Suprapubic skin (tissue), 4 donors: Measurements from ENCODE around the gene GPLD1.

Experiments
- CTCF ChIP-seq, 2 donors: fragments of 200-600 bp in 1 of 2; fragments of 450-650 bp in 1 of 2; sonication (generic) in 1 of 2; IDR thresholded peaks; one replicate each; pipeline ENCODE4 v1.5.1; 2016 to 2019; ENCODE audit warnings: antibody characterized with exemption in 2 of 2, mild to moderate bottlenecking in 1 of 2, moderate library complexity in 1 of 2
- POLR2A ChIP-seq, 2 donors: fragments of 450-650 bp; IDR thresholded peaks; one replicate each; pipeline ENCODE4 v1.6.1; 2017; ENCODE audit warnings: antibody characterized with exemption in 2 of 2, mild to moderate bottlenecking in 2 of 2, moderate library complexity in 2 of 2
- POLR2AphosphoS5 ChIP-seq, 3 donors: sonication (generic); formaldehyde crosslinking; IDR thresholded peaks; one replicate each; pipeline ENCODE4 v1.6.1; 2017; ENCODE audit warnings: antibody characterized with exemption in 3 of 3

- TF ChIP-seq CTCF (IDR thresholded peaks at IDR 0.05): peak in 1 of 2 donors; percentile 50
- TF ChIP-seq POLR2AphosphoS5 (IDR thresholded peaks at IDR 0.05): no peak
- TF ChIP-seq POLR2A (IDR thresholded peaks at IDR 0.05): no peak
These were observed 31.7 kb upstream of the GPLD1 start for GRCh38 chr6:24520929-24521546.
